Parathyroid adenoma (tissue), 2 donors: ENCODE measurements around the gene TRIM25.

Source experiments
- H2AFZ ChIP-seq: fragments of 300-600 bp; sonication (generic); one replicate; pipeline ENCODE4 v1.7.0; 2017; ENCODE audit warnings: antibody characterized with exemption, mild to moderate bottlenecking
- H3K27ac ChIP-seq: fragments of 300-600 bp; sonication (generic); one replicate; pipeline ENCODE4 v1.7.0; 2017
- H3K27me3 ChIP-seq: fragments of 300-600 bp; sonication (generic); one replicate; pipeline ENCODE4 v1.7.0; 2017; ENCODE audit warnings: low read length; ENCODE audit not compliant: control insufficient read depth, insufficient read depth
- H3K36me3 ChIP-seq: fragments of 300-600 bp; sonication (generic); one replicate; pipeline ENCODE4 v1.7.0; 2017; ENCODE audit warnings: low read length; ENCODE audit not compliant: control insufficient read depth, insufficient read depth
- H3K4me1 ChIP-seq: fragments of 300-600 bp; sonication (generic); one replicate; pipeline ENCODE4 v1.7.0; 2017; ENCODE audit warnings: control low read depth
- H3K4me2 ChIP-seq: fragments of 300-600 bp; sonication (generic); one replicate; pipeline ENCODE4 v1.7.0; 2017; ENCODE audit warnings: low read length
- H3K4me3 ChIP-seq: fragments of 300-600 bp; sonication (generic); one replicate; pipeline ENCODE4 v1.7.0; 2017; ENCODE audit warnings: low read depth, low read length
- H3K79me2 ChIP-seq: fragments of 300-600 bp; sonication (generic); one replicate; pipeline ENCODE4 v1.7.0; 2017; ENCODE audit warnings: control low read depth
- H3K9ac ChIP-seq: fragments of 300-600 bp; sonication (generic); one replicate; pipeline ENCODE4 v1.7.0; 2017; ENCODE audit warnings: mild to moderate bottlenecking
- H3K9me3 ChIP-seq: fragments of 300-600 bp; sonication (generic); one replicate; pipeline ENCODE4 v1.7.0; 2017; ENCODE audit warnings: low read length; ENCODE audit not compliant: control insufficient read depth
- CTCF ChIP-seq: fragments of 300-600 bp; sonication (generic); IDR thresholded peaks from one replicate; pipeline ENCODE4 v1.7.0; 2017; ENCODE audit warnings: antibody characterized with exemption, mild to moderate bottlenecking
- donor health status: primary hyperparathyroidism.

TRIM25 gene

DNA sequence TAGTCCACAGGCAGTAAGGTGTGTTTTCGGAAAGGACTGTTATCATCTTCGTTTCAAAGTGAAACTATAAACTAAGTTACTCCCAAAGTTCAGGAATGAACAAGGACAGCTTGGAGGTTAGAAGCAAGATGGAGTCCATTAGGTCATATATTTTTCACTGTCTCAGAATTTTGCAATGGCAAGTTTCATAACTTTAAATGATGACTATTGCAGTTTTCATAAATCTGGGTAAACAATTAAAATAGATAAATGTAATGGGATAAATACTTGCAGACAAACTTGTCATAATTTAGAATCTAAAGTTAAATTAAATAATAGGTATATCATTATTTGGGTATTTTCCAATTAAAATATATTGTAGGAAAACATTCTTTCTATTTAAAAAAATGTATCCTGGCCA, 14.7 kb upstream of the TRIM25 start:
- H3K27me3 ChIP-seq, result no peaks in the 10 kb centered on the region
- H3K4me3 ChIP-seq, result no peak overlapping the region
- H3K36me3 ChIP-seq, result no peaks in the 10 kb centered on the region
- H2AFZ ChIP-seq, result no peak overlapping the region
- no peak overlapping the region for H3K27ac ChIP-seq
- H3K9ac ChIP-seq, result no peak overlapping the region
- no peak for TF ChIP-seq CTCF
- no peak overlapping the region for H3K4me2 ChIP-seq
- H3K9me3 ChIP-seq, result no peaks in the 10 kb centered on the region
- H3K4me1 ChIP-seq, result no peaks in the 10 kb centered on the region
- H3K79me2 ChIP-seq, result no peaks in the 10 kb centered on the region

DNA sequence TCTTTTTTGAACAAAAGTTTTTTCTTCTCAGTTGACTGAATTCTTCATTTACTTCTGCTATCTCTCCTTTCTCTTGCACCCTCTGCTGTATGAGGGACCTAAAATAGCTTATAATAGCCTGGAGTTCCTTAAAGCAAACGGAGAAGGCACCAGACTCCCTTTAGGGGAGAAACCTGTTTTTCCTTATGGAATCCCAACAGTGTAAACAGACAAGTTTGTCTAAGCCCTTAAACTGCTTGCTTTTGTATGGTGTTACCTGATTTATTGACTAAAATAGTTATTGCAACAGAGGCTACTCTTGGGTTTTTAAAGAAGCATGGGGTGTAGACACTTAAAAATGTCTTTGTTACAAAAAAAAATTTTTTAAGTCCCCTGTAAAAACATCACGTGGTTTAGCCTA, 12.9 kb upstream of the TRIM25 start:
- Histone ChIP-seq H3K9ac (no peak overlapping the region), H3K27ac (no peak overlapping the region), H3K4me1 (no peaks in the 10 kb centered on the region), H3K36me3 (no peaks in the 10 kb centered on the region), H2AFZ (no peak overlapping the region), H3K27me3 (no peaks in the 10 kb centered on the region), H3K4me2 (no peak overlapping the region), H3K4me3 (no peak overlapping the region), H3K9me3 (no peaks in the 10 kb centered on the region), H3K79me2 (no peaks in the 10 kb centered on the region)
- TF ChIP-seq CTCF, result no peak

- Histone ChIP-seq H3K79me2 (no peaks in the 10 kb centered on the region), H3K27ac (no peak overlapping the region), H3K27me3 (no peaks in the 10 kb centered on the region), H3K4me1 (no peaks in the 10 kb centered on the region), H3K9ac (no peak overlapping the region), H3K36me3 (no peaks in the 10 kb centered on the region), H3K4me2 (no peak overlapping the region), H3K4me3 (no peak overlapping the region), H2AFZ (no peak overlapping the region), H3K9me3 (no peaks in the 10 kb centered on the region)
- TF ChIP-seq CTCF, result no peak
Observed at GRCh38 chr17:56926270-56926669, 12.4 kb upstream of the TRIM25 start.

DNA sequence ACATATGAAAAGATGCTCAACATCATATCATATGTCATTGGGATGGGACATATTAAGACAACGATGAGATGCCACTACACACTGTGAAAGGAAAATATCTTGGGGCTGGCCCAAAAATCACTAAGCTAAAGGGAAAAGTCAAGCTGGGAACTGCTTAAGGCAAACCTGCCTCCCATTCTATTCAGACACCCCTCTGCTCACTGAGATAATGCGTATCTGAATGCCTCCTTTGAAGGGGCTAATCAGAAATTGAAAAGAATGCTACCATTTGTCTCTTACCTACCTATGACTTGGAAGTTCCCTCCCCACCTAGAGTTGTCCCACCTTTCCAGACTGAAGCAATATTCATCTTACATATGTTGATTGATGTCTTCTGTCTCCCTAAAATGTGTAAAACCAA, 11.2 kb upstream of the TRIM25 start:
- Histone ChIP-seq H3K9ac (no peak overlapping the region), H3K4me3 (no peak overlapping the region), H3K27ac (no peak overlapping the region), H3K4me1 (no peaks in the 10 kb centered on the region), H3K27me3 (no peaks in the 10 kb centered on the region), H3K9me3 (no peaks in the 10 kb centered on the region), H3K4me2 (no peak overlapping the region), H3K36me3 (no peaks in the 10 kb centered on the region), H2AFZ (no peak overlapping the region), H3K79me2 (no peaks in the 10 kb centered on the region)
- no peak for TF ChIP-seq CTCF

DNA sequence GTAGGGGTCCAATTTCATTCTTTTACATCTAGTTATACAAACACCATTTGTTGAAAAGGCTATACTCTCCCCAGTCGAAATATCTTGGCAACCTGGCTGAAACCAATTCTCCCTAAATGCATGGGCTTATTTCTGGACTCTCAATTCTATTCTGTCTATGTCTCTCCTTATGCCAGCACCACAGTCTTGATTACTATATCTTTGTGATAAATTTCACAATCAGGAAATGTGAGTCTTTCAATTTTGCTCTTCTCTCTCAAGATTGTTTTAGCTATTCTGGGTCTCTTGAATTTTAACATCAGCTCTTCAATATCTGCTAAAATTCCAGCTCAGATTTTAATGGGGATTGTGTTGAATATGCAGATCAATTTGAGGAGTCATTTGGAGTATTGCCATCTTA, 5.9 kb upstream of the TRIM25 start:
- Histone ChIP-seq H3K4me2 (no peak overlapping the region), H3K9ac (no peak overlapping the region), H3K36me3 (no peaks in the 10 kb centered on the region), H3K79me2 (no peaks in the 10 kb centered on the region), H3K27ac (no peak overlapping the region), H3K27me3 (no peaks in the 10 kb centered on the region), H2AFZ (no peak overlapping the region), H3K4me3 (no peak overlapping the region), H3K4me1 (no peaks in the 10 kb centered on the region), H3K9me3 (no peaks in the 10 kb centered on the region)
- TF ChIP-seq CTCF, result no peak
